ENCODE data around the gene MYL6. TPM values are rescaled to one million over a fixed set of nuclear protein-coding genes. Genes with fewer than 3 reads are reported as not detected.

The MYL6 gene
- total and polyA plus RNA-seq, 10 of the 15 experiments (the other 5 are each of a cell fraction or from before 2014, with no cell fraction given) = 1,000 to 4,116 (median 1,828) TPM

- peak; percentile 44 for TF ChIP-seq E4F1 (IDR thresholded peaks at IDR 0.05; ENCODE audit: borderline replicate concordance, partially characterized antibody)
- TF ChIP-seq, protein P1, sequence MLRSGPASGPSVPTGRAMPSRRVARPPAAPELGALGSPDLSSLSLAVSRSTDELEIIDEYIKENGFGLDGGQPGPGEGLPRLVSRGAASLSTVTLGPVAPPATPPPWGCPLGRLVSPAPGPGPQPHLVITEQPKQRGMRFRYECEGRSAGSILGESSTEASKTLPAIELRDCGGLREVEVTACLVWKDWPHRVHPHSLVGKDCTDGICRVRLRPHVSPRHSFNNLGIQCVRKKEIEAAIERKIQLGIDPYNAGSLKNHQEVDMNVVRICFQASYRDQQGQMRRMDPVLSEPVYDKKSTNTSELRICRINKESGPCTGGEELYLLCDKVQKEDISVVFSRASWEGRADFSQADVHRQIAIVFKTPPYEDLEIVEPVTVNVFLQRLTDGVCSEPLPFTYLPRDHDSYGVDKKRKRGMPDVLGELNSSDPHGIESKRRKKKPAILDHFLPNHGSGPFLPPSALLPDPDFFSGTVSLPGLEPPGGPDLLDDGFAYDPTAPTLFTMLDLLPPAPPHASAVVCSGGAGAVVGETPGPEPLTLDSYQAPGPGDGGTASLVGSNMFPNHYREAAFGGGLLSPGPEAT (IDR thresholded peaks at IDR 0.05; ENCODE audit: low read depth) = peak; percentile 80; the same call in 1 of the 2 replicates
- TF ChIP-seq ZBTB33 (IDR thresholded peaks at IDR 0.05) = no peak
- peak; percentile 61 for TF ChIP-seq RELA (IDR thresholded peaks at IDR 0.05; ENCODE audit: borderline replicate concordance, partially characterized antibody)
- TF ChIP-seq ETV6 (conservative IDR thresholded peaks at IDR 0.05 in 1 of 2, IDR thresholded peaks at IDR 0.05 in 1 of 2; ENCODE audit: borderline replicate concordance in 1 of 2, low read depth in 1 of 2) = no peak
- peak; percentile 86 for TF ChIP-seq KLF5 (IDR thresholded peaks at IDR 0.05; ENCODE audit: partially characterized antibody)
- no peak for TF ChIP-seq KDM1A (IDR thresholded peaks at IDR 0.05; ENCODE audit: borderline replicate concordance)
- TF ChIP-seq EED (IDR thresholded peaks at IDR 0.05; ENCODE audit: low read depth) = no peak; the same call in 1 of the 2 replicates
- peak; percentile 7; the same call in 1 of the 2 replicates for TF ChIP-seq RAD51 (IDR thresholded peaks at IDR 0.05)
- TF ChIP-seq, protein P2, sequence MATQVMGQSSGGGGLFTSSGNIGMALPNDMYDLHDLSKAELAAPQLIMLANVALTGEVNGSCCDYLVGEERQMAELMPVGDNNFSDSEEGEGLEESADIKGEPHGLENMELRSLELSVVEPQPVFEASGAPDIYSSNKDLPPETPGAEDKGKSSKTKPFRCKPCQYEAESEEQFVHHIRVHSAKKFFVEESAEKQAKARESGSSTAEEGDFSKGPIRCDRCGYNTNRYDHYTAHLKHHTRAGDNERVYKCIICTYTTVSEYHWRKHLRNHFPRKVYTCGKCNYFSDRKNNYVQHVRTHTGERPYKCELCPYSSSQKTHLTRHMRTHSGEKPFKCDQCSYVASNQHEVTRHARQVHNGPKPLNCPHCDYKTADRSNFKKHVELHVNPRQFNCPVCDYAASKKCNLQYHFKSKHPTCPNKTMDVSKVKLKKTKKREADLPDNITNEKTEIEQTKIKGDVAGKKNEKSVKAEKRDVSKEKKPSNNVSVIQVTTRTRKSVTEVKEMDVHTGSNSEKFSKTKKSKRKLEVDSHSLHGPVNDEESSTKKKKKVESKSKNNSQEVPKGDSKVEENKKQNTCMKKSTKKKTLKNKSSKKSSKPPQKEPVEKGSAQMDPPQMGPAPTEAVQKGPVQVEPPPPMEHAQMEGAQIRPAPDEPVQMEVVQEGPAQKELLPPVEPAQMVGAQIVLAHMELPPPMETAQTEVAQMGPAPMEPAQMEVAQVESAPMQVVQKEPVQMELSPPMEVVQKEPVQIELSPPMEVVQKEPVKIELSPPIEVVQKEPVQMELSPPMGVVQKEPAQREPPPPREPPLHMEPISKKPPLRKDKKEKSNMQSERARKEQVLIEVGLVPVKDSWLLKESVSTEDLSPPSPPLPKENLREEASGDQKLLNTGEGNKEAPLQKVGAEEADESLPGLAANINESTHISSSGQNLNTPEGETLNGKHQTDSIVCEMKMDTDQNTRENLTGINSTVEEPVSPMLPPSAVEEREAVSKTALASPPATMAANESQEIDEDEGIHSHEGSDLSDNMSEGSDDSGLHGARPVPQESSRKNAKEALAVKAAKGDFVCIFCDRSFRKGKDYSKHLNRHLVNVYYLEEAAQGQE (IDR thresholded peaks at IDR 0.05; ENCODE audit: low read depth, low read length) = no peak
- peak; percentile 75 for TF ChIP-seq SIX5 (IDR thresholded peaks at IDR 0.05; ENCODE audit: low read depth, low read length, severe bottlenecking)
- peak in 1 of 3 experiments; percentile 11; a peak in 1 of 6 replicates for TF ChIP-seq CTCF (IDR thresholded peaks at IDR 0.05 in 2 of 3, conservative IDR thresholded peaks at IDR 0.05 in 1 of 3; ENCODE audit: control insufficient read depth in 2 of 3, extremely low read depth in 1 of 3, insufficient read depth in 1 of 3, low read depth in 3 of 3, low read length in 3 of 3)
- no peak for TF ChIP-seq TARDBP (IDR thresholded peaks at IDR 0.05; ENCODE audit: borderline replicate concordance)
- peak; percentile 99 for TF ChIP-seq SMAD5 (IDR thresholded peaks at IDR 0.05; ENCODE audit: low read depth)
- TF ChIP-seq USF2 (IDR thresholded peaks at IDR 0.05; ENCODE audit: borderline replicate concordance, low read depth, low read length) = no peak
Measured at GRCh38 chr12:56116267-56117081, 41.7 kb upstream of the MYL6 start, which contains the start of gene RPL41 (continued).
